Measurements from ENCODE around the gene STXBP6.

DNA sequence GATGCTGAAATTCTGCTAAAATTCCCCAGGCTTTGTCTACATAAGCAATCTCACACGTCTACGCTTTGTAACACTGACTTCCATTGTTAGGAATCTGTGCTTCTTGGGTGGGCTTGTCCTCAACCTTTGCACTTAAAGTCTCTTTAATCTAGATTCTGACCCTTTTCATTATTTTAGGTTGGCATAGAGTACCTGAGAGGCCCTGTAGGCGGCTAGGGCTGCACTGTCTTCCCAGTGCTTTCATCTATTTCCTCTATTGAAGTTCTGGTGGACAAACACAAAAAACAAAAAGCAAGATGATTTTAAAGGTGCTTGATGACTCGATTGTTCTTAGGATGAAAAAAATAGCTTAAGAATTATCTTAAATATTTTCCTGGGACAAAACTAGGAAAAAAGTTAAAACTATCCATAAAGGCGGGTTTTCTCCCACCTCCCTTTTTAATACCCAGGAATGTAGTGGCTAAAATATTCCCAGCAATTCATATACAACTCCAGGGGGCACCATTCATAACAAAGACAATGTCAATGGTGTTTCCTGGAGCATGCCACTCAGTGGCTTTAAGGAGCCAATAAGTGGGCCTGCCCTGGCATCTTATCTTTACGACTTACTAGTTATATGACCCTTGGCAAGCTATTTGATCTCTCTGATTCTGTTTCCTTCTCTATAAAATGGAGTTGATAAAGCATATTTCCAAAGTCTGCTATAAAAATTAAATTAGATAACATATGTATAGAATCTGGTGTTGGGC lies 197.5 kb downstream of the STXBP6 start:
- TF ChIP-seq POLR2AphosphoS5 (IDR thresholded peaks at IDR 0.05; ENCODE audit: low read depth), result no peak
- TF ChIP-seq, protein P1, sequence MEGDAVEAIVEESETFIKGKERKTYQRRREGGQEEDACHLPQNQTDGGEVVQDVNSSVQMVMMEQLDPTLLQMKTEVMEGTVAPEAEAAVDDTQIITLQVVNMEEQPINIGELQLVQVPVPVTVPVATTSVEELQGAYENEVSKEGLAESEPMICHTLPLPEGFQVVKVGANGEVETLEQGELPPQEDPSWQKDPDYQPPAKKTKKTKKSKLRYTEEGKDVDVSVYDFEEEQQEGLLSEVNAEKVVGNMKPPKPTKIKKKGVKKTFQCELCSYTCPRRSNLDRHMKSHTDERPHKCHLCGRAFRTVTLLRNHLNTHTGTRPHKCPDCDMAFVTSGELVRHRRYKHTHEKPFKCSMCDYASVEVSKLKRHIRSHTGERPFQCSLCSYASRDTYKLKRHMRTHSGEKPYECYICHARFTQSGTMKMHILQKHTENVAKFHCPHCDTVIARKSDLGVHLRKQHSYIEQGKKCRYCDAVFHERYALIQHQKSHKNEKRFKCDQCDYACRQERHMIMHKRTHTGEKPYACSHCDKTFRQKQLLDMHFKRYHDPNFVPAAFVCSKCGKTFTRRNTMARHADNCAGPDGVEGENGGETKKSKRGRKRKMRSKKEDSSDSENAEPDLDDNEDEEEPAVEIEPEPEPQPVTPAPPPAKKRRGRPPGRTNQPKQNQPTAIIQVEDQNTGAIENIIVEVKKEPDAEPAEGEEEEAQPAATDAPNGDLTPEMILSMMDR (conservative IDR thresholded peaks at IDR 0.05; ENCODE audit: low read depth in 2 of 2), result peak in 1 of 2 experiments; percentile 37; a peak in 2 of 4 replicates
- TF ChIP-seq EZH2phosphoT487 (IDR thresholded peaks at IDR 0.05; ENCODE audit: unreplicated experiment), result no peak
- no peak for TF ChIP-seq ZNF331 (CRISPR knock-in tag; IDR thresholded peaks at IDR 0.05; ENCODE audit: low read depth)
- no peak for TF ChIP-seq EZH2 (IDR thresholded peaks at IDR 0.05; ENCODE audit: low read depth, unreplicated experiment)
- TF ChIP-seq, protein P2, sequence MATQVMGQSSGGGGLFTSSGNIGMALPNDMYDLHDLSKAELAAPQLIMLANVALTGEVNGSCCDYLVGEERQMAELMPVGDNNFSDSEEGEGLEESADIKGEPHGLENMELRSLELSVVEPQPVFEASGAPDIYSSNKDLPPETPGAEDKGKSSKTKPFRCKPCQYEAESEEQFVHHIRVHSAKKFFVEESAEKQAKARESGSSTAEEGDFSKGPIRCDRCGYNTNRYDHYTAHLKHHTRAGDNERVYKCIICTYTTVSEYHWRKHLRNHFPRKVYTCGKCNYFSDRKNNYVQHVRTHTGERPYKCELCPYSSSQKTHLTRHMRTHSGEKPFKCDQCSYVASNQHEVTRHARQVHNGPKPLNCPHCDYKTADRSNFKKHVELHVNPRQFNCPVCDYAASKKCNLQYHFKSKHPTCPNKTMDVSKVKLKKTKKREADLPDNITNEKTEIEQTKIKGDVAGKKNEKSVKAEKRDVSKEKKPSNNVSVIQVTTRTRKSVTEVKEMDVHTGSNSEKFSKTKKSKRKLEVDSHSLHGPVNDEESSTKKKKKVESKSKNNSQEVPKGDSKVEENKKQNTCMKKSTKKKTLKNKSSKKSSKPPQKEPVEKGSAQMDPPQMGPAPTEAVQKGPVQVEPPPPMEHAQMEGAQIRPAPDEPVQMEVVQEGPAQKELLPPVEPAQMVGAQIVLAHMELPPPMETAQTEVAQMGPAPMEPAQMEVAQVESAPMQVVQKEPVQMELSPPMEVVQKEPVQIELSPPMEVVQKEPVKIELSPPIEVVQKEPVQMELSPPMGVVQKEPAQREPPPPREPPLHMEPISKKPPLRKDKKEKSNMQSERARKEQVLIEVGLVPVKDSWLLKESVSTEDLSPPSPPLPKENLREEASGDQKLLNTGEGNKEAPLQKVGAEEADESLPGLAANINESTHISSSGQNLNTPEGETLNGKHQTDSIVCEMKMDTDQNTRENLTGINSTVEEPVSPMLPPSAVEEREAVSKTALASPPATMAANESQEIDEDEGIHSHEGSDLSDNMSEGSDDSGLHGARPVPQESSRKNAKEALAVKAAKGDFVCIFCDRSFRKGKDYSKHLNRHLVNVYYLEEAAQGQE (IDR thresholded peaks at IDR 0.05; ENCODE audit: unreplicated experiment), result no peak
- TF ChIP-seq STAT1 (IDR thresholded peaks at IDR 0.05; ENCODE audit: unreplicated experiment), result no peak
- no peak for TF ChIP-seq JUNB (IDR thresholded peaks at IDR 0.05; ENCODE audit: unreplicated experiment)
- TF ChIP-seq CREB1 (CRISPR knock-in tag; IDR thresholded peaks at IDR 0.05; ENCODE audit: low read depth), result no peak

All from GM23338 (cell line).